GM12878 (cell line): Measurements from ENCODE around the gene CCN6. TPM values are rescaled to one million over a fixed set of nuclear protein-coding genes. Genes with fewer than 3 reads are reported as not detected.

Source experiments
- ATAC-seq: fragments of 200-7000 bp; cut with Tn5 transposase; 3 replicates; pipeline ENCODE4 v1.9.1; 2020; ENCODE audit warnings: mild to moderate bottlenecking, moderate library complexity
- BruUV-seq: library from RNA; stranded (reverse); fragments of 400-500 nt; replicated peaks from 2 replicates; lab custom pipeline; 2021; lab: Mats Ljungman, UMichigan
- CTCF ChIA-PET: fragments of 300-600 bp; sonication (Branson Sonifier 250); formaldehyde crosslinking; extraction: SDS; loops from one replicate; lab custom pipeline; 2021; ENCODE audit warnings: inconsistent platforms; lab: Yijun Ruan, JAX
- POLR2A ChIA-PET: fragments of 350-600 bp; formaldehyde crosslinking; extraction: SDS; loops from one replicate; lab custom pipeline; 2021; ENCODE audit warnings: inconsistent platforms; lab: Charles Lee
- RAD21 ChIA-PET: fragments of 300-600 bp; sonication (Branson Sonifier 250); formaldehyde crosslinking; loops from one replicate; lab custom pipeline; 2023; ENCODE audit warnings: antibody characterized with exemption; ENCODE audit not compliant: unreplicated experiment; lab: Charles Lee
- SMC1A ChIA-PET: fragments of 300-600 bp; sonication (Branson Sonifier 250); formaldehyde crosslinking; loops from one replicate; lab custom pipeline; 2023; ENCODE audit not compliant: unreplicated experiment, uncharacterized antibody; lab: Charles Lee
- DNase-seq: peaks from one replicate; pipeline ENCODE4 v3.0.0-alpha.2; 2011; ENCODE audit warnings: low read depth, low spot score
- FAIRE-seq: peaks from 3 replicates; lab custom pipeline; 2011; peaks lifted over from hg19 to GRCh38; lab: Jason Lieb, UNC
- H2AFZ ChIP-seq: 2 replicates; pipeline ENCODE4 v1.6.0; 2011; ENCODE audit warnings: low read depth, low read length, control low read depth; ENCODE audit not compliant: control insufficient read depth
- H3K27ac ChIP-seq: 2 replicates; pipeline ENCODE4 v1.5.1; 2011; ENCODE audit warnings: control low read depth; ENCODE audit not compliant: control insufficient read depth, insufficient read depth
- H3K27me3 ChIP-seq, 2 experiments: replicated peaks in 1 of 2; 2 replicates each; pipeline versions ENCODE4 v1.6.0 to v1.6.1; 2011; ENCODE audit warnings: low read length in 1 of 2; ENCODE audit not compliant: control insufficient read depth in 2 of 2, insufficient read depth in 2 of 2
- H3K36me3 ChIP-seq, 2 experiments: 2 replicates each; pipeline ENCODE4 v1.5.1; 2011; ENCODE audit warnings: low read length in 1 of 2; ENCODE audit not compliant: control insufficient read depth in 2 of 2, insufficient read depth in 2 of 2
- H3K4me1 ChIP-seq: 2 replicates; pipeline ENCODE4 v1.6.1; 2011; ENCODE audit warnings: mild to moderate bottlenecking, low read length, moderate library complexity, mixed read lengths; ENCODE audit not compliant: control insufficient read depth, insufficient read depth
- H3K4me2 ChIP-seq: 2 replicates; pipeline ENCODE4 v1.6.0; 2011; ENCODE audit warnings: control low read depth; ENCODE audit not compliant: control insufficient read depth, insufficient read depth
- H3K4me3 ChIP-seq: fragments of 200-600 bp; sonication (generic); 2 replicates; pipeline ENCODE4 v1.5.1; 2016
- H3K79me2 ChIP-seq: 2 replicates; pipeline ENCODE4 v1.6.0; 2011; ENCODE audit warnings: low read length; ENCODE audit not compliant: control insufficient read depth, insufficient read depth
- H3K9ac ChIP-seq: 2 replicates; pipeline ENCODE4 v1.8.0; 2011; ENCODE audit warnings: low read length, control low read depth, mixed read lengths; ENCODE audit not compliant: control insufficient read depth, insufficient read depth
- H3K9me3 ChIP-seq: replicated peaks from 3 replicates; pipeline ENCODE4 v1.5.1; 2011; ENCODE audit warnings: mild to moderate bottlenecking, low read length; ENCODE audit not compliant: control insufficient read depth, insufficient read depth
- H4K20me1 ChIP-seq: 2 replicates; pipeline ENCODE4 v1.6.0; 2011; ENCODE audit not compliant: control insufficient read depth, insufficient read depth
- BACH1 ChIP-seq: fragments of 450-650 bp; IDR thresholded peaks from 2 replicates; pipeline ENCODE4 v1.6.1; 2017; ENCODE audit warnings: mild to moderate bottlenecking, borderline replicate concordance
- CBFB ChIP-seq: IDR thresholded peaks from 2 replicates; pipeline ENCODE4 v1.6.1; 2016; ENCODE audit warnings: antibody characterized with exemption, low read depth
- ESRRA ChIP-seq: IDR thresholded peaks from 2 replicates; pipeline ENCODE4 v1.6.1; 2012; ENCODE audit warnings: mild to moderate bottlenecking, low read length, improper control_type of control experiment
- JUND ChIP-seq: IDR thresholded peaks from 2 replicates; pipeline ENCODE4 v1.6.1; 2012; ENCODE audit warnings: low read depth, mild to moderate bottlenecking, low read length, improper control_type of control experiment, moderate library complexity
- MEF2A ChIP-seq: IDR thresholded peaks from 2 replicates; pipeline ENCODE4 v1.6.1; 2011; ENCODE audit warnings: low read depth, mild to moderate bottlenecking, low read length, moderate library complexity; ENCODE audit not compliant: insufficient read depth
- NR2C1 ChIP-seq: fragments of 450-650 bp; IDR thresholded peaks from 2 replicates; pipeline ENCODE4 v1.6.1; 2017; ENCODE audit warnings: antibody characterized with exemption, mild to moderate bottlenecking, moderate library complexity
- PML ChIP-seq: IDR thresholded peaks from 2 replicates; pipeline ENCODE4 v1.6.1; 2012; ENCODE audit warnings: low read length, inconsistent platforms
- RAD51 ChIP-seq: fragments of 450-650 bp; IDR thresholded peaks from 2 replicates; pipeline ENCODE4 v1.6.1; 2016; ENCODE audit warnings: moderate library complexity, mild to moderate bottlenecking, inconsistent platforms
- RBBP5 ChIP-seq: fragments of 200-600 bp; sonication (generic); conservative IDR thresholded peaks from 2 replicates; pipeline ENCODE4 v1.6.1; 2016
- RELA ChIP-seq: fragments of 450-650 bp; IDR thresholded peaks from 2 replicates; pipeline ENCODE4 v1.8.0; 2014; ENCODE audit warnings: borderline replicate concordance; ENCODE audit not compliant: partially characterized antibody
- SIN3A ChIP-seq: IDR thresholded peaks from 2 replicates; pipeline ENCODE4 v1.6.1; 2012; ENCODE audit warnings: low read depth, low read length, improper control_type of control experiment
- SMC3 ChIP-seq: IDR thresholded peaks from 2 replicates; pipeline ENCODE4 v1.6.1; 2011; ENCODE audit warnings: low read length, improper control_type of control experiment, borderline replicate concordance
- STAT1 ChIP-seq: fragments of 450-650 bp; conservative IDR thresholded peaks from 2 replicates; pipeline ENCODE4 v1.6.1; 2014; ENCODE audit warnings: antibody characterized with exemption, mild to moderate bottlenecking
- ZZZ3 ChIP-seq: IDR thresholded peaks from 2 replicates; pipeline ENCODE4 v1.6.1; 2011; ENCODE audit warnings: low read depth; ENCODE audit not compliant: control insufficient read depth, insufficient read length
- WGBS: methylation state at CpG from one replicate; pipeline ENCODE4 v1.1.6; 2016; ENCODE audit warnings: low lambda C conversion rate; ENCODE audit not compliant: insufficient replicate concordance, insufficient coverage; ENCODE audit errors: missing lambda C conversion rate; 5-methylcytosine and 5-hydroxymethylcytosine counted together
- in situ Hi-C: fragments of 300-500 bp; cut with MboI; formaldehyde crosslinking; loops from 9 replicates; pipeline ENCODE4 v1.14.3; 2018; ENCODE audit warnings: mixed read lengths
- intact Hi-C: fragments of 100-400 bp; cut with micrococcal nuclease; formaldehyde crosslinking; loops from one replicate; pipeline ENCODE4 v1.14.2; 2022; ENCODE audit not compliant: unreplicated experiment
- polyA plus RNA-seq, 11 experiments: library from polyadenylated mRNA; depleted of rRNA in 4 of 11; unstranded in 6 of 11; stranded (reverse) in 5 of 11; fragments of >200 nt; fragmentation: Nextera tagmentation in 4 of 11; fragmentation: Illumina TruSeq in 1 of 11; extraction: Ambion mirVana in 4 of 11; extraction: Trizol in 1 of 11; gene quantifications; 1 replicate in 1 of 11; 2 replicates in 10 of 11; pipeline versions ENCODE4 v1.2.1 to v1.2.3, GENCODE V29; 2011 to 2016; ENCODE audit warnings: inconsistent platforms in 2 of 11, missing spikeins in 2 of 11, low read depth in 1 of 11
- total RNA-seq, 4 experiments: library from RNA; depleted of rRNA in 3 of 4; stranded (reverse); fragments of >200 nt in 3 of 4; fragmentation: Illumina TruSeq in 1 of 4; extraction: Trizol in 1 of 4; gene quantifications; 2 replicates each; pipeline versions ENCODE4 v1.2.1 to v1.2.3, GENCODE V29; 2013 to 2021
- TF ChIP-seq, protein P1 (sequence below): fragments of 450-650 bp; IDR thresholded peaks from 2 replicates; pipeline ENCODE4 v1.6.1; 2018; ENCODE audit warnings: borderline replicate concordance, mild to moderate bottlenecking; ENCODE audit not compliant: partially characterized antibody
- TF ChIP-seq, protein P2 (sequence below): fragments of 450-650 bp; IDR thresholded peaks from 2 replicates; pipeline ENCODE4 v1.6.1; 2017; ENCODE audit warnings: mild to moderate bottlenecking, moderate library complexity
- TF ChIP-seq, protein P3 (sequence below): fragments of 450-650 bp; IDR thresholded peaks from 2 replicates; pipeline ENCODE4 v1.6.1; 2014; ENCODE audit warnings: mild to moderate bottlenecking

The CCN6 gene
- total and polyA plus RNA-seq, 10 of the 15 experiments (the other 5 are each of a cell fraction or from before 2014, with no cell fraction given), result 0.05 to 0.24 (median 0.19) TPM; not detected in 5

DNA sequence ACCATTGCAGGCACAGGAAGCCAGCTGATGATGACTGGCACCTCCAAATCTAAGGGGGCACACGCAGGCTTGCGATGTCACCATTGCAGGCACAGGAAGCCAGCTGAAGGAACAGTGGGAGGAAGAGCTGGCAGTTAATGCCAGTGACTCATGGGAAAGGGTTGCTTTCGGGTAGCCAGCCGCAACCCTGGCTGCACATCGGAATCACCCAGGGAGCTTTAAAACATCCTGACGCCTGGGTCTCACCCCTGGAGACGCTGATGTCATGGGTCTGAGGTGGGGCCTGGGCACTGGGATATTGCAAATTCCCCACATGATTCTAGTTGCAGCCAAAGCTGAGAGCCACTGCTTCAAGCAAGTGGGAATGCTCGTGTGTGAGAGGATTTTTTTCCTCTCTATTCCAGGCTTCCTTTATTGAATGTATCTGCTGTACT is 16.1 kb upstream of the CCN6 start:
- in situ Hi-C loops (no loop called here), intact Hi-C loops (no loop called here)
- ATAC-seq, result no peak
- Histone ChIP-seq H4K20me1 (no peaks in the 10 kb centered on the region), H3K4me2 (no peak overlapping the region), H3K27me3 (no peaks in the 10 kb centered on the region), H3K36me3 (no peaks in the 10 kb centered on the region), H3K79me2 (no peaks in the 10 kb centered on the region), H3K9ac (no peak overlapping the region), H3K27ac (no peak overlapping the region), H3K9me3 (no peaks in the 10 kb centered on the region), H3K4me1 (no peaks in the 10 kb centered on the region), H2AFZ (no peak overlapping the region), H3K4me3 (no peak overlapping the region)
- RAD21 ChIA-PET, result no interaction called here
- POLR2A ChIA-PET, result no interaction called here
- CTCF ChIA-PET, result interaction anchor here (2.2 to 9.4 kb wide), 2 partner anchors 9 to 328 kb away, joined by 7 to 96 read pairs; no protein-coding TSS in a partner anchor
- WGBS, result 61% methylated on average over 8 of the region's 8 CpGs
- no peak for FAIRE-seq
- DNase-seq, result no peak
- BruUV-seq, result no TSS peak
- SMC1A ChIA-PET, result interaction anchor here (0.5 to 6.6 kb wide), 3 partner anchors 18 to 689 kb away, joined by 3 to 53 read pairs (median 3); no protein-coding TSS in a partner anchor
- TF ChIP-seq CBFB (no peak), ZZZ3 (no peak), SMC3 (no peak), BACH1 (no peak), STAT1 (no peak), RBBP5 (no peak), MEF2A (no peak), RAD51 (no peak), JUND (no peak), ESRRA (no peak), RELA (no peak), SIN3A (no peak), PML (no peak), NR2C1 (no peak)
- TF ChIP-seq, protein P1, sequence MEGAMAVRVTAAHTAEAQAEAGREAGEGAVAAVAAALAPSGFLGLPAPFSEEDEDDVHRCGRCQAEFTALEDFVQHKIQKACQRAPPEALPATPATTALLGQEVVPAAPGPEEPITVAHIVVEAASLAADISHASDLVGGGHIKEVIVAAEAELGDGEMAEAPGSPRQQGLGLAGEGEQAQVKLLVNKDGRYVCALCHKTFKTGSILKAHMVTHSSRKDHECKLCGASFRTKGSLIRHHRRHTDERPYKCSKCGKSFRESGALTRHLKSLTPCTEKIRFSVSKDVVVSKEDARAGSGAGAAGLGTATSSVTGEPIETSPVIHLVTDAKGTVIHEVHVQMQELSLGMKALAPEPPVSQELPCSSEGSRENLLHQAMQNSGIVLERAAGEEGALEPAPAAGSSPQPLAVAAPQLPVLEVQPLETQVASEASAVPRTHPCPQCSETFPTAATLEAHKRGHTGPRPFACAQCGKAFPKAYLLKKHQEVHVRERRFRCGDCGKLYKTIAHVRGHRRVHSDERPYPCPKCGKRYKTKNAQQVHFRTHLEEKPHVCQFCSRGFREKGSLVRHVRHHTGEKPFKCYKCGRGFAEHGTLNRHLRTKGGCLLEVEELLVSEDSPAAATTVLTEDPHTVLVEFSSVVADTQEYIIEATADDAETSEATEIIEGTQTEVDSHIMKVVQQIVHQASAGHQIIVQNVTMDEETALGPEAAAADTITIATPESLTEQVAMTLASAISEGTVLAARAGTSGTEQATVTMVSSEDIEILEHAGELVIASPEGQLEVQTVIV, result no peak
- TF ChIP-seq, protein P2, sequence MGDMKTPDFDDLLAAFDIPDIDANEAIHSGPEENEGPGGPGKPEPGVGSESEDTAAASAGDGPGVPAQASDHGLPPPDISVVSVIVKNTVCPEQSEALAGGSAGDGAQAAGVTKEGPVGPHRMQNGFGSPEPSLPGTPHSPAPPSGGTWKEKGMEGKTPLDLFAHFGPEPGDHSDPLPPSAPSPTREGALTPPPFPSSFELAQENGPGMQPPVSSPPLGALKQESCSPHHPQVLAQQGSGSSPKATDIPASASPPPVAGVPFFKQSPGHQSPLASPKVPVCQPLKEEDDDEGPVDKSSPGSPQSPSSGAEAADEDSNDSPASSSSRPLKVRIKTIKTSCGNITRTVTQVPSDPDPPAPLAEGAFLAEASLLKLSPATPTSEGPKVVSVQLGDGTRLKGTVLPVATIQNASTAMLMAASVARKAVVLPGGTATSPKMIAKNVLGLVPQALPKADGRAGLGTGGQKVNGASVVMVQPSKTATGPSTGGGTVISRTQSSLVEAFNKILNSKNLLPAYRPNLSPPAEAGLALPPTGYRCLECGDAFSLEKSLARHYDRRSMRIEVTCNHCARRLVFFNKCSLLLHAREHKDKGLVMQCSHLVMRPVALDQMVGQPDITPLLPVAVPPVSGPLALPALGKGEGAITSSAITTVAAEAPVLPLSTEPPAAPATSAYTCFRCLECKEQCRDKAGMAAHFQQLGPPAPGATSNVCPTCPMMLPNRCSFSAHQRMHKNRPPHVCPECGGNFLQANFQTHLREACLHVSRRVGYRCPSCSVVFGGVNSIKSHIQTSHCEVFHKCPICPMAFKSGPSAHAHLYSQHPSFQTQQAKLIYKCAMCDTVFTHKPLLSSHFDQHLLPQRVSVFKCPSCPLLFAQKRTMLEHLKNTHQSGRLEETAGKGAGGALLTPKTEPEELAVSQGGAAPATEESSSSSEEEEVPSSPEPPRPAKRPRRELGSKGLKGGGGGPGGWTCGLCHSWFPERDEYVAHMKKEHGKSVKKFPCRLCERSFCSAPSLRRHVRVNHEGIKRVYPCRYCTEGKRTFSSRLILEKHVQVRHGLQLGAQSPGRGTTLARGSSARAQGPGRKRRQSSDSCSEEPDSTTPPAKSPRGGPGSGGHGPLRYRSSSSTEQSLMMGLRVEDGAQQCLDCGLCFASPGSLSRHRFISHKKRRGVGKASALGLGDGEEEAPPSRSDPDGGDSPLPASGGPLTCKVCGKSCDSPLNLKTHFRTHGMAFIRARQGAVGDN, result no peak
- TF ChIP-seq, protein P3, sequence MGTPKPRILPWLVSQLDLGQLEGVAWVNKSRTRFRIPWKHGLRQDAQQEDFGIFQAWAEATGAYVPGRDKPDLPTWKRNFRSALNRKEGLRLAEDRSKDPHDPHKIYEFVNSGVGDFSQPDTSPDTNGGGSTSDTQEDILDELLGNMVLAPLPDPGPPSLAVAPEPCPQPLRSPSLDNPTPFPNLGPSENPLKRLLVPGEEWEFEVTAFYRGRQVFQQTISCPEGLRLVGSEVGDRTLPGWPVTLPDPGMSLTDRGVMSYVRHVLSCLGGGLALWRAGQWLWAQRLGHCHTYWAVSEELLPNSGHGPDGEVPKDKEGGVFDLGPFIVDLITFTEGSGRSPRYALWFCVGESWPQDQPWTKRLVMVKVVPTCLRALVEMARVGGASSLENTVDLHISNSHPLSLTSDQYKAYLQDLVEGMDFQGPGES, result no peak
